K562 (cell line): ENCODE results near the gene NPC1L1. TPM values are rescaled to one million over a fixed set of nuclear protein-coding genes. Genes with fewer than 3 reads are reported as not detected.

Experiments used
- CBX1 ChIP-seq: sonication (generic); IDR thresholded peaks from 2 replicates; pipeline ENCODE4 v1.6.1; 2016; ENCODE audit warnings: antibody characterized with exemption, low read depth, mild to moderate bottlenecking
- FOXP1 ChIP-seq: sonication (generic); formaldehyde crosslinking; IDR thresholded peaks from 2 replicates; pipeline ENCODE4 v1.8.0; 2022; ENCODE audit warnings: mild to moderate bottlenecking, missing genetic modification reagents
- HNRNPK ChIP-seq: fragments of 200-400 bp; formaldehyde crosslinking; IDR thresholded peaks from one replicate; pipeline ENCODE4 v1.6.1; 2018; ENCODE audit warnings: mild to moderate bottlenecking, low read depth, low read length; ENCODE audit not compliant: poor library complexity, severe bottlenecking
- JUND ChIP-seq, 2 experiments: IDR thresholded peaks; 2 replicates in 1 of 2; 3 replicates in 1 of 2; pipeline ENCODE4 v1.6.1; 2011; ENCODE audit warnings: borderline replicate concordance in 2 of 2, low read depth in 2 of 2, low read length in 2 of 2, improper control_type of control experiment in 1 of 2, missing biosample characterization in 1 of 2, missing genetic modification characterization in 1 of 2, missing genetic modification reagents in 1 of 2
- LCOR ChIP-seq: sonication (generic); formaldehyde crosslinking; IDR thresholded peaks from 2 replicates; pipeline ENCODE4 v1.8.0; 2022; ENCODE audit warnings: mild to moderate bottlenecking, missing genetic modification reagents
- MED1 ChIP-seq: sonication (generic); formaldehyde crosslinking; IDR thresholded peaks from 2 replicates; pipeline ENCODE4 v1.8.1; 2023; ENCODE audit warnings: missing genetic modification reagents, borderline replicate concordance
- MTA2 ChIP-seq: fragments of 450-650 bp; IDR thresholded peaks from 2 replicates; pipeline ENCODE4 v1.6.1; 2016; ENCODE audit warnings: low read depth
- NFE2 ChIP-seq: IDR thresholded peaks from 2 replicates; pipeline ENCODE4 v1.6.1; 2014; ENCODE audit warnings: antibody characterized with exemption, low read depth
- RBM14 ChIP-seq: fragments of 200-400 bp; formaldehyde crosslinking; IDR thresholded peaks from 2 replicates; pipeline ENCODE4 v1.6.1; 2018; ENCODE audit warnings: low read depth, mild to moderate bottlenecking, low read length, moderate library complexity, borderline replicate concordance; ENCODE audit not compliant: insufficient read depth
- SMAD2 ChIP-seq: fragments of 150-350 bp; IDR thresholded peaks from 2 replicates; pipeline ENCODE4 v1.6.1; 2014; ENCODE audit warnings: low read depth, mild to moderate bottlenecking, low read length
- SUPT5H ChIP-seq: fragments of 450-650 bp; IDR thresholded peaks from 2 replicates; pipeline ENCODE4 v1.6.1; 2016
- ZNF197 ChIP-seq: fragments of 200-800 bp; sonication (Bioruptor generic); IDR thresholded peaks from 2 replicates; pipeline ENCODE4 v1.6.1; 2016; ENCODE audit warnings: low read depth, missing genetic modification characterization, missing compliant biosample characterization
- ZNF324 ChIP-seq: fragments of 250-450 bp; sonication (Bioruptor Pico); IDR thresholded peaks from 2 replicates; pipeline ENCODE4 v1.4.0; 2020; ENCODE audit warnings: mild to moderate bottlenecking
- ZNF347 ChIP-seq: fragments of 450-650 bp; formaldehyde crosslinking; IDR thresholded peaks from 2 replicates; pipeline ENCODE4 v1.4.0; 2020; ENCODE audit warnings: low read depth, mild to moderate bottlenecking, moderate library complexity
- polyA plus RNA-seq, 8 experiments: library from polyadenylated mRNA; depleted of rRNA in 4 of 8; stranded (reverse) in 5 of 8; unstranded in 3 of 8; fragments of >200 nt; fragmentation: Nextera tagmentation in 2 of 8; fragmentation: Illumina TruSeq in 1 of 8; extraction: Ambion mirVana in 2 of 8; extraction: Trizol in 1 of 8; gene quantifications; 2 replicates each; pipeline versions ENCODE4 v1.2.1 to v1.2.3, GENCODE V29; 2011 to 2014; ENCODE audit warnings: inconsistent platforms in 1 of 8, missing spikeins in 1 of 8
- total RNA-seq, 7 experiments: library from RNA; depleted of rRNA in 6 of 7; stranded (reverse); fragments of >200 nt in 6 of 7; fragmentation: Illumina TruSeq in 2 of 7; extraction: Trizol in 2 of 7; gene quantifications; 2 replicates each; pipeline versions ENCODE4 v1.2.1 to v1.2.3, GENCODE V29; 2011 to 2021; ENCODE audit warnings: low replicate concordance in 1 of 7
- TF ChIP-seq, protein P1 (sequence below): sonication (generic); formaldehyde crosslinking; IDR thresholded peaks from 2 replicates; pipeline ENCODE4 v1.8.1; 2023; ENCODE audit warnings: mild to moderate bottlenecking, missing genetic modification reagents, moderate library complexity
- TF ChIP-seq, protein P2 (sequence below): sonication (generic); formaldehyde crosslinking; IDR thresholded peaks from 2 replicates; pipeline ENCODE4 v1.9.0; 2022; ENCODE audit warnings: mild to moderate bottlenecking, missing genetic modification reagents
- TF ChIP-seq, protein P3 (sequence below): fragments of 250-450 bp; sonication (Bioruptor Pico); IDR thresholded peaks from 2 replicates; pipeline ENCODE4 v1.5.0; 2020; ENCODE audit warnings: mild to moderate bottlenecking, borderline replicate concordance
- TF ChIP-seq, protein P4 (sequence below): sonication (generic); formaldehyde crosslinking; IDR thresholded peaks from 2 replicates; pipeline ENCODE4 v1.8.1; 2023; ENCODE audit warnings: missing genetic modification reagents, mild to moderate bottlenecking, borderline replicate concordance

Gene NPC1L1
- total and polyA plus RNA-seq, 9 of the 15 experiments (the other 6 are each of a cell fraction or from before 2014, with no cell fraction given): 0.01 to 0.18 (median 0.07) TPM; not detected in 4

DNA sequence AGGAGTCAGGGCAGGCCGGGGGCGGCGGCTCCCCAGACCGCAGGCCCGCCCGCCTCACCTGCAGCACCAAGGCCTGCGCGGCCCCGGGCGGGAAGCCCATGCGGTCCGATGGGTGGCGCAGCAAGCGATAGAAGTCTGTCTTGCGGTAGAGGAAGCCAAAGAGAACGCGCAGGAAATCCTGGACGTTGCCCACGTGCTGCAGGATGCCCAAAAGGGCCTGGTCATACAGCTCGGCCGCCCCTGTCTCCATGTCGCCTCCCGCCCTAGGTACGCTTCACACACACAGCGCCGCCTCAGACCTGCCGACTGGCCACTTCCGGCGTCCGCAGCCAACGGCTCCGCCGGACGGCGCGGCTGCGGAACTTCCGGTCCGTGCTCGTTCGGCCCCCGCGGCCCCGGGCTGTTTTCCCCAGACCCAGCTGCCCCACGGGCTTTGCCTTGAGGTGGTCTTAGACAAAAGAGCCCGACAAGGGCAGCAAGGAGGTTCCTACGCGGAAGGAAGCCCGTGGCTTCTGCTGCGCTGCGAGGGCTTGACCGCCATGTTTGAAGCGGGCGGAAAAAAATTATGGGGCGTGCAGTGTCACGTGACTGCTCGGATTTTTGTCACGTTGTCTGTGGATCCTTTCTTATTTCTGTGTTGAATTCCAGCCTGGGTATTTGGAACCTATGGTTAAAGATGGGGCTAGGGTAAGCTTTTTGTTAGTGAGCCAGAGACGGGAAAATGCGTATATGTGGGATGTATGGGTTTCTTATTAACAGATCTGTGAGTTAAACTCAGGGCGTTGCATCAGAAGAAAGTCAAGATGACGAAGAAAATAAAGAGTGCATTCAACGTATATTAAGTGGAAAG, 50.6 kb downstream of the NPC1L1 start, which contains the start of gene NUDCD3 (continued):
- TF ChIP-seq, protein P1, sequence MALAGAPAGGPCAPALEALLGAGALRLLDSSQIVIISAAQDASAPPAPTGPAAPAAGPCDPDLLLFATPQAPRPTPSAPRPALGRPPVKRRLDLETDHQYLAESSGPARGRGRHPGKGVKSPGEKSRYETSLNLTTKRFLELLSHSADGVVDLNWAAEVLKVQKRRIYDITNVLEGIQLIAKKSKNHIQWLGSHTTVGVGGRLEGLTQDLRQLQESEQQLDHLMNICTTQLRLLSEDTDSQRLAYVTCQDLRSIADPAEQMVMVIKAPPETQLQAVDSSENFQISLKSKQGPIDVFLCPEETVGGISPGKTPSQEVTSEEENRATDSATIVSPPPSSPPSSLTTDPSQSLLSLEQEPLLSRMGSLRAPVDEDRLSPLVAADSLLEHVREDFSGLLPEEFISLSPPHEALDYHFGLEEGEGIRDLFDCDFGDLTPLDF: 0 out of 2 replicates have a peak, but pooled peaks have one; percentile 20
- TF ChIP-seq CBX1 (no peak; the same call in 1 of the 2 replicates), LCOR (CRISPR knock-in tag) (no peak; the same call in none of the 2 replicates), SMAD2 (no peak), HNRNPK (no peak), FOXP1 (CRISPR knock-in tag) (peak; percentile 90), NFE2 (peak; percentile 7; the same call in 1 of the 2 replicates), ZNF197 (CRISPR knock-in tag) (0 out of 2 replicates have a peak, but pooled peaks have one; percentile 59), ZNF347 (no peak), ZNF324 (no peak), MED1 (CRISPR knock-in tag) (no peak), JUND (IDR thresholded peaks at IDR 0.05; ENCODE audit: borderline replicate concordance, low read depth, low read length) (no peak), JUND (tag; IDR thresholded peaks at IDR 0.05; ENCODE audit: borderline replicate concordance, low read depth, low read length) (peak; percentile 35; the same call in 1 of the 3 replicates), MTA2 (no peak), SUPT5H (peak; percentile 83), RBM14 (no peak)
- TF ChIP-seq, protein P2, sequence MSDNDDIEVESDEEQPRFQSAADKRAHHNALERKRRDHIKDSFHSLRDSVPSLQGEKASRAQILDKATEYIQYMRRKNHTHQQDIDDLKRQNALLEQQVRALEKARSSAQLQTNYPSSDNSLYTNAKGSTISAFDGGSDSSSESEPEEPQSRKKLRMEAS: peak; percentile 93
- TF ChIP-seq, protein P3, sequence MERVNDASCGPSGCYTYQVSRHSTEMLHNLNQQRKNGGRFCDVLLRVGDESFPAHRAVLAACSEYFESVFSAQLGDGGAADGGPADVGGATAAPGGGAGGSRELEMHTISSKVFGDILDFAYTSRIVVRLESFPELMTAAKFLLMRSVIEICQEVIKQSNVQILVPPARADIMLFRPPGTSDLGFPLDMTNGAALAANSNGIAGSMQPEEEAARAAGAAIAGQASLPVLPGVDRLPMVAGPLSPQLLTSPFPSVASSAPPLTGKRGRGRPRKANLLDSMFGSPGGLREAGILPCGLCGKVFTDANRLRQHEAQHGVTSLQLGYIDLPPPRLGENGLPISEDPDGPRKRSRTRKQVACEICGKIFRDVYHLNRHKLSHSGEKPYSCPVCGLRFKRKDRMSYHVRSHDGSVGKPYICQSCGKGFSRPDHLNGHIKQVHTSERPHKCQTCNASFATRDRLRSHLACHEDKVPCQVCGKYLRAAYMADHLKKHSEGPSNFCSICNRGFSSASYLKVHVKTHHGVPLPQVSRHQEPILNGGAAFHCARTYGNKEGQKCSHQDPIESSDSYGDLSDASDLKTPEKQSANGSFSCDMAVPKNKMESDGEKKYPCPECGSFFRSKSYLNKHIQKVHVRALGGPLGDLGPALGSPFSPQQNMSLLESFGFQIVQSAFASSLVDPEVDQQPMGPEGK (CRISPR knock-in tag): no peak
- TF ChIP-seq, protein P4, sequence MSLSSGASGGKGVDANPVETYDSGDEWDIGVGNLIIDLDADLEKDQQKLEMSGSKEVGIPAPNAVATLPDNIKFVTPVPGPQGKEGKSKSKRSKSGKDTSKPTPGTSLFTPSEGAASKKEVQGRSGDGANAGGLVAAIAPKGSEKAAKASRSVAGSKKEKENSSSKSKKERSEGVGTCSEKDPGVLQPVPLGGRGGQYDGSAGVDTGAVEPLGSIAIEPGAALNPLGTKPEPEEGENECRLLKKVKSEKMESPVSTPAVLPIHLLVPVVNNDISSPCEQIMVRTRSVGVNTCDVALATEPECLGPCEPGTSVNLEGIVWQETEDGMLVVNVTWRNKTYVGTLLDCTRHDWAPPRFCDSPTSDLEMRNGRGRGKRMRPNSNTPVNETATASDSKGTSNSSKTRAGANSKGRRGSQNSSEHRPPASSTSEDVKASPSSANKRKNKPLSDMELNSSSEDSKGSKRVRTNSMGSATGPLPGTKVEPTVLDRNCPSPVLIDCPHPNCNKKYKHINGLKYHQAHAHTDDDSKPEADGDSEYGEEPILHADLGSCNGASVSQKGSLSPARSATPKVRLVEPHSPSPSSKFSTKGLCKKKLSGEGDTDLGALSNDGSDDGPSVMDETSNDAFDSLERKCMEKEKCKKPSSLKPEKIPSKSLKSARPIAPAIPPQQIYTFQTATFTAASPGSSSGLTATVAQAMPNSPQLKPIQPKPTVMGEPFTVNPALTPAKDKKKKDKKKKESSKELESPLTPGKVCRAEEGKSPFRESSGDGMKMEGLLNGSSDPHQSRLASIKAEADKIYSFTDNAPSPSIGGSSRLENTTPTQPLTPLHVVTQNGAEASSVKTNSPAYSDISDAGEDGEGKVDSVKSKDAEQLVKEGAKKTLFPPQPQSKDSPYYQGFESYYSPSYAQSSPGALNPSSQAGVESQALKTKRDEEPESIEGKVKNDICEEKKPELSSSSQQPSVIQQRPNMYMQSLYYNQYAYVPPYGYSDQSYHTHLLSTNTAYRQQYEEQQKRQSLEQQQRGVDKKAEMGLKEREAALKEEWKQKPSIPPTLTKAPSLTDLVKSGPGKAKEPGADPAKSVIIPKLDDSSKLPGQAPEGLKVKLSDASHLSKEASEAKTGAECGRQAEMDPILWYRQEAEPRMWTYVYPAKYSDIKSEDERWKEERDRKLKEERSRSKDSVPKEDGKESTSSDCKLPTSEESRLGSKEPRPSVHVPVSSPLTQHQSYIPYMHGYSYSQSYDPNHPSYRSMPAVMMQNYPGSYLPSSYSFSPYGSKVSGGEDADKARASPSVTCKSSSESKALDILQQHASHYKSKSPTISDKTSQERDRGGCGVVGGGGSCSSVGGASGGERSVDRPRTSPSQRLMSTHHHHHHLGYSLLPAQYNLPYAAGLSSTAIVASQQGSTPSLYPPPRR: 0 out of 2 replicates have a peak, but pooled peaks have one; percentile 18
